ENCODE data around the gene KBTBD13.

DNA sequence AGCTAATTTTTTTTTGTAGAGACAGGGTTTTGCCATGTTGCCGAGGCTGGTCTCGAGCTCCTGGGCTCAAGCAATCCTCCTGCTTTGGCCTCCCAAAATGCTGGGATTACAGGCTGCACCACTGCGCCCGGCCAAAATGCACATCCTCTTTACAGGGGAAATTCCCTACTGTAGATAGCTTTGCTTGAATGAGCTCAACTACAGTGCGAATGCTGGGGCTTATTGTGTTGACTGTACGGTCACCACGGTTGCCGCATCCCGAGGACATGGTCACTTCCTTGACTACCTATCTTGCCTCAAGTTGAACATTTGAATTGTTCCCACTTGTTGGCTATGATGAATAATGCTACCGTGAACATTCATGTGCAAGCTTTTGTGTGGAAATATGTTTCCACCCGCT, 41.8 kb upstream of the KBTBD13 start:
- TF ChIP-seq, protein P1, sequence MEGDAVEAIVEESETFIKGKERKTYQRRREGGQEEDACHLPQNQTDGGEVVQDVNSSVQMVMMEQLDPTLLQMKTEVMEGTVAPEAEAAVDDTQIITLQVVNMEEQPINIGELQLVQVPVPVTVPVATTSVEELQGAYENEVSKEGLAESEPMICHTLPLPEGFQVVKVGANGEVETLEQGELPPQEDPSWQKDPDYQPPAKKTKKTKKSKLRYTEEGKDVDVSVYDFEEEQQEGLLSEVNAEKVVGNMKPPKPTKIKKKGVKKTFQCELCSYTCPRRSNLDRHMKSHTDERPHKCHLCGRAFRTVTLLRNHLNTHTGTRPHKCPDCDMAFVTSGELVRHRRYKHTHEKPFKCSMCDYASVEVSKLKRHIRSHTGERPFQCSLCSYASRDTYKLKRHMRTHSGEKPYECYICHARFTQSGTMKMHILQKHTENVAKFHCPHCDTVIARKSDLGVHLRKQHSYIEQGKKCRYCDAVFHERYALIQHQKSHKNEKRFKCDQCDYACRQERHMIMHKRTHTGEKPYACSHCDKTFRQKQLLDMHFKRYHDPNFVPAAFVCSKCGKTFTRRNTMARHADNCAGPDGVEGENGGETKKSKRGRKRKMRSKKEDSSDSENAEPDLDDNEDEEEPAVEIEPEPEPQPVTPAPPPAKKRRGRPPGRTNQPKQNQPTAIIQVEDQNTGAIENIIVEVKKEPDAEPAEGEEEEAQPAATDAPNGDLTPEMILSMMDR (IDR thresholded peaks at IDR 0.05): no peak
- TF ChIP-seq POLR2A (IDR thresholded peaks at IDR 0.05): no peak

All from testis (tissue), 2 donors.